Astrocyte of the spinal cord (primary cell): Measurements from ENCODE around the gene HENMT1.
A peak's percentile ranks its signal among the peaks of the same experiment; 100 is the strongest.
"Not testable (repeated sequence)": the region's sequence is repeated elsewhere in the genome, so short reads cannot be mapped to it uniquely, and the experiment has no call there.

Experiments
- DNase-seq: peaks from one replicate; pipeline ENCODE4 v3.0.0; 2011; ENCODE audit warnings: low read depth, low spot score
- H3K4me3 ChIP-seq: 2 replicates; pipeline ENCODE4 v1.5.1; 2011; ENCODE audit warnings: low read depth, mild to moderate bottlenecking, low read length, moderate library complexity
- CTCF ChIP-seq: IDR thresholded peaks from 2 replicates; pipeline ENCODE4 v1.5.1; 2012; ENCODE audit warnings: low read depth, mild to moderate bottlenecking, low read length, inconsistent platforms
- in situ Hi-C: cut with HindIII; loops from 2 replicates; pipeline ENCODE4 v1.10.0; 2017; ENCODE audit warnings: low sequenced_read_pairs

HENMT1 gene

GRCh38 chr1:108691128-108691941 lies 30.4 kb upstream of the HENMT1 start:
- no peak for TF ChIP-seq CTCF
- DNase-seq: no peak
- in situ Hi-C loops: no loop called here

GRCh38 chr1:108686614-108687313 lies 25.9 kb upstream of the HENMT1 start:
- TF ChIP-seq CTCF: no peak

More at GRCh38 chr1:108691128-108691941, 30.4 kb upstream of the HENMT1 start:
- H3K4me3 ChIP-seq: peak overlapping the region; percentile 67

GRCh38 chr1:108685529-108685928 lies 24.6 kb upstream of the HENMT1 start:
- DNase-seq: no peak
- no peak for TF ChIP-seq CTCF
- H3K4me3 ChIP-seq: no peak overlapping the region
- in situ Hi-C loops: no loop called here

More at GRCh38 chr1:108686614-108687313, 25.9 kb upstream of the HENMT1 start:
- DNase-seq: no peak
- H3K4me3 ChIP-seq: no peak overlapping the region
- in situ Hi-C loops: no loop called here

- DNase-seq: not testable (repeated sequence)
Observed at GRCh38 chr1:108681701-108682100, 20.8 kb upstream of the HENMT1 start.

GRCh38 chr1:108679586-108680213 lies 18.8 kb upstream of the HENMT1 start:
- in situ Hi-C loops: no loop called here
- no peak for TF ChIP-seq CTCF
- DNase-seq: no peak
- H3K4me3 ChIP-seq: no peak overlapping the region

More at GRCh38 chr1:108681701-108682100, 20.8 kb upstream of the HENMT1 start:
- H3K4me3 ChIP-seq, in situ Hi-C loops: not testable (repeated sequence)

GRCh38 chr1:108678706-108679105 lies 17.8 kb upstream of the HENMT1 start:
- no peak for DNase-seq
- TF ChIP-seq CTCF: no peak
- H3K4me3 ChIP-seq: no peak overlapping the region
- in situ Hi-C loops: no loop called here

GRCh38 chr1:108671143-108671542 lies 10.2 kb upstream of the HENMT1 start:
- no peak for TF ChIP-seq CTCF

More at GRCh38 chr1:108671143-108671542, 10.2 kb upstream of the HENMT1 start:
- H3K4me3 ChIP-seq: no peak overlapping the region
- no peak for DNase-seq
- in situ Hi-C loops: no loop called here
